Endothelial cell of umbilical vein (primary cell): ENCODE results near the gene IQGAP2.

Experiments used
- CTCF ChIP-seq, 2 donors: IDR thresholded peaks; 1 replicate in 1 of 2; 2 replicates in 1 of 2; pipeline ENCODE4 v1.5.1; 2011; ENCODE audit warnings: low read length in 2 of 2, mild to moderate bottlenecking in 2 of 2, moderate library complexity in 2 of 2, control low read depth in 1 of 2, inconsistent platforms in 1 of 2, low read depth in 1 of 2; ENCODE audit not compliant: insufficient read depth in 1 of 2; ENCODE audit errors: extremely low read depth in 1 of 2
- EZH2 ChIP-seq: IDR thresholded peaks from 2 replicates; pipeline ENCODE4 v1.6.1; 2012; ENCODE audit warnings: borderline replicate concordance, low read depth, mild to moderate bottlenecking, moderate library complexity, low read length, inconsistent platforms; ENCODE audit not compliant: severe bottlenecking
- FOS ChIP-seq: IDR thresholded peaks from 2 replicates; pipeline ENCODE4 v1.6.1; 2011; ENCODE audit warnings: mild to moderate bottlenecking, low read length, moderate library complexity, borderline replicate concordance; ENCODE audit not compliant: insufficient read depth
- POLR2A ChIP-seq: IDR thresholded peaks from 2 replicates; pipeline ENCODE4 v1.6.1; 2012; ENCODE audit warnings: low read depth, mild to moderate bottlenecking, control low read depth, low read length
- POLR2AphosphoS5 ChIP-seq: IDR thresholded peaks from 2 replicates; pipeline ENCODE4 v1.6.1; 2012; ENCODE audit warnings: low read depth, mild to moderate bottlenecking, control low read depth, low read length, moderate library complexity; ENCODE audit not compliant: insufficient read depth
- TF ChIP-seq, protein P1 (sequence below): IDR thresholded peaks from 2 replicates; pipeline ENCODE4 v1.6.1; 2011; ENCODE audit not compliant: insufficient read depth, insufficient read length

- TF ChIP-seq CTCF (IDR thresholded peaks at IDR 0.05; ENCODE audit: extremely low read depth in 1 of 2, insufficient read depth in 1 of 2, low read depth in 1 of 2, low read length in 2 of 2) (no peak), POLR2AphosphoS5 (no peak), POLR2A (no peak), EZH2 (no peak), FOS (no peak)
- TF ChIP-seq, protein P1, sequence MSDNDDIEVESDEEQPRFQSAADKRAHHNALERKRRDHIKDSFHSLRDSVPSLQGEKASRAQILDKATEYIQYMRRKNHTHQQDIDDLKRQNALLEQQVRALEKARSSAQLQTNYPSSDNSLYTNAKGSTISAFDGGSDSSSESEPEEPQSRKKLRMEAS, result no peak
Measured at GRCh38 chr5:76438025-76438424, 34.9 kb downstream of the IQGAP2 start.
